Colonic mucosa (tissue), 4 donors: ENCODE data around the gene PIAS1. TPM values are rescaled to one million over a fixed set of nuclear protein-coding genes. Genes with fewer than 3 reads are reported as not detected.
A peak's percentile ranks its signal among the peaks of the same experiment; 100 is the strongest.
"Not testable (repeated sequence)": the region's sequence is repeated elsewhere in the genome, so short reads cannot be mapped to it uniquely, and the experiment has no call there.

Experiments
- DNase-seq: peaks from one replicate; pipeline ENCODE4 v3.0.0-alpha.2; 2020
- H3K27ac ChIP-seq: fragments of 200-600 bp; one replicate; pipeline ENCODE4 v1.8.0; 2021
- H3K27me3 ChIP-seq: fragments of 200-600 bp; one replicate; pipeline ENCODE4 v1.8.0; 2021
- H3K36me3 ChIP-seq: fragments of 200-600 bp; one replicate; pipeline ENCODE4 v1.8.0; 2021
- H3K4me1 ChIP-seq: fragments of 200-600 bp; one replicate; pipeline ENCODE4 v1.8.0; 2021; ENCODE audit warnings: mild to moderate bottlenecking
- H3K4me3 ChIP-seq: fragments of 200-600 bp; one replicate; pipeline ENCODE4 v1.8.0; 2021
- H3K9ac ChIP-seq, 2 donors: one replicate each; pipeline ENCODE4 v1.7.0; 2013; ENCODE audit warnings: control low read depth in 2 of 2, low read depth in 2 of 2, low read length in 2 of 2
- H3K9me3 ChIP-seq: fragments of 200-600 bp; one replicate; pipeline ENCODE4 v1.8.0; 2021
- CTCF ChIP-seq: fragments of 200-600 bp; IDR thresholded peaks from one replicate; pipeline ENCODE4 v1.8.0; 2022; ENCODE audit warnings: antibody characterized with exemption, mild to moderate bottlenecking
- intact Hi-C: fragments of 100-400 bp; cut with DNase I; formaldehyde crosslinking; loops from one replicate; pipeline ENCODE4 v1.14.1; 2022
- total RNA-seq, 2 donors: library from RNA; stranded (reverse); fragmentation: NEBNext Ultra II Directional in 1 of 2; extraction: Animal tissue kit (Norgen Biotek cat#: 25700) in 1 of 2; gene quantifications; one replicate each; pipeline ENCODE4 v1.2.1, GENCODE V29; 2021
- donor health status: healthy.
- donor health status: DM: no; HTN: no; CAD: no.
- donor health status: DM: no; HTN: no; CAD: no.

PIAS1 gene
- total RNA-seq, 2 donors from 2014 or later: 26.6 to 33.0 TPM

- Histone ChIP-seq H3K4me3 (no peak overlapping the region), H3K4me1 (peaks cover 10% of the 10 kb centered on the region), H3K9ac (no peak overlapping the region), H3K27me3 (no peaks in the 10 kb centered on the region), H3K9me3 (no peaks in the 10 kb centered on the region), H3K27ac (no peak overlapping the region), H3K36me3 (no peaks in the 10 kb centered on the region)
- intact Hi-C loops: no loop called here
- DNase-seq: no peak
- TF ChIP-seq CTCF: no peak
Observed at GRCh38 chr15:68200016-68200861, 146.1 kb downstream of the PIAS1 start.

- Histone ChIP-seq H3K4me1 (peaks cover 13% of the 10 kb centered on the region), H3K27me3 (no peaks in the 10 kb centered on the region), H3K27ac (no peak overlapping the region), H3K36me3 (no peaks in the 10 kb centered on the region), H3K9me3 (no peaks in the 10 kb centered on the region), H3K4me3 (no peak overlapping the region), H3K9ac (no peak overlapping the region)
- no peak for DNase-seq
- TF ChIP-seq CTCF: no peak
- intact Hi-C loops: no loop called here
Observed at GRCh38 chr15:68201153-68201878, 147.2 kb downstream of the PIAS1 start.

- peaks cover 16% of the 10 kb centered on the region for H3K4me1 ChIP-seq
- H3K27me3 ChIP-seq: no peaks in the 10 kb centered on the region
- no peak overlapping the region for H3K4me3 ChIP-seq
Observed at GRCh38 chr15:68201879-68202261, 147.8 kb downstream of the PIAS1 start.

GRCh38 chr15:68202994-68203393 is 148.9 kb downstream of the PIAS1 start:
- H3K27ac ChIP-seq, H3K9me3 ChIP-seq, intact Hi-C loops, DNase-seq, H3K9ac ChIP-seq, H3K4me3 ChIP-seq, H3K27me3 ChIP-seq, H3K36me3 ChIP-seq: not testable (repeated sequence)
- H3K4me1 ChIP-seq: peaks cover 16% of the 10 kb centered on the region

More at GRCh38 chr15:68201879-68202261, 147.8 kb downstream of the PIAS1 start:
- no peak overlapping the region for H3K9ac ChIP-seq
- intact Hi-C loops: no loop called here
- TF ChIP-seq CTCF: no peak
- H3K27ac ChIP-seq: no peak overlapping the region
- no peaks in the 10 kb centered on the region for H3K36me3 ChIP-seq
- no peaks in the 10 kb centered on the region for H3K9me3 ChIP-seq
- DNase-seq: no peak

GRCh38 chr15:68203486-68203885 is 149.4 kb downstream of the PIAS1 start:
- no peak for DNase-seq
- Histone ChIP-seq H3K9me3 (no peaks in the 10 kb centered on the region), H3K27me3 (no peaks in the 10 kb centered on the region), H3K4me3 (peak overlapping the region; percentile 36), H3K36me3 (no peaks in the 10 kb centered on the region), H3K27ac (no peak overlapping the region), H3K9ac (peak overlapping the region; percentile 64 to 95), H3K4me1 (peaks cover 16% of the 10 kb centered on the region)
- intact Hi-C loops: no loop called here
- TF ChIP-seq CTCF: no peak

- Histone ChIP-seq H3K9me3 (no peaks in the 10 kb centered on the region), H3K27me3 (no peaks in the 10 kb centered on the region), H3K27ac (no peak overlapping the region), H3K36me3 (no peaks in the 10 kb centered on the region), H3K4me3 (peak overlapping the region; percentile 36), H3K4me1 (peaks cover 16% of the 10 kb centered on the region), H3K9ac (peak overlapping the region; percentile 64 to 95)
- intact Hi-C loops: no loop called here
- TF ChIP-seq CTCF: no peak
- no peak for DNase-seq
Observed at GRCh38 chr15:68203956-68204355, 149.8 kb downstream of the PIAS1 start.
